22Rv1 (cell line): ENCODE measurements around the gene RGS7.
"Not testable (repeated sequence)": the region's sequence is repeated elsewhere in the genome, so short reads cannot be mapped to it uniquely, and the experiment has no call there.

Experiments
- H3K27ac ChIP-seq: fragments of 450-650 bp; 2 replicates; pipeline ENCODE4 v1.5.1; 2017
- ZFX ChIP-seq: fragments of 450-650 bp; IDR thresholded peaks from 2 replicates; pipeline ENCODE4 v1.6.1; 2017; ENCODE audit warnings: antibody characterized with exemption, borderline replicate concordance
- TF ChIP-seq, protein P1 (sequence below): fragments of 450-650 bp; IDR thresholded peaks from 2 replicates; pipeline ENCODE4 v1.5.1; 2017; ENCODE audit warnings: mild to moderate bottlenecking

Gene RGS7

DNA sequence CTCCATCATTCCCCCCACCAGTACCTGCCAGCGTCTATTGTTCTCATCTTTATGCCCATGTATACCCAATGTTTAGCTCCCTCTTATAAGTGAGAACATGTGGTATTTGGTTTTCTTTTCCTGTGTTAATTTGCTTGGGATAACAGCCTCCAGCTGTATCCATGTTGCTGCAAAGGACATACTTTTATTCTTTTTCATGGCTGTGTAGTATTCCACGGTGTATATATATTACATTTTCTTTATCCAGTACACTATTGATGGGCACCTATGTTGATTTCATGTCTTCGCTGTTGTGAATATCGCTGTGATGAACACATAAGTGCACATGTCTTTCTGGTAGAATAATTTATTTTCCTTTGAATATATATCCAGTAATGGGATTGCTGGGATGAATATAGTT lies 431.7 kb downstream of the RGS7 start:
- TF ChIP-seq, protein P1, sequence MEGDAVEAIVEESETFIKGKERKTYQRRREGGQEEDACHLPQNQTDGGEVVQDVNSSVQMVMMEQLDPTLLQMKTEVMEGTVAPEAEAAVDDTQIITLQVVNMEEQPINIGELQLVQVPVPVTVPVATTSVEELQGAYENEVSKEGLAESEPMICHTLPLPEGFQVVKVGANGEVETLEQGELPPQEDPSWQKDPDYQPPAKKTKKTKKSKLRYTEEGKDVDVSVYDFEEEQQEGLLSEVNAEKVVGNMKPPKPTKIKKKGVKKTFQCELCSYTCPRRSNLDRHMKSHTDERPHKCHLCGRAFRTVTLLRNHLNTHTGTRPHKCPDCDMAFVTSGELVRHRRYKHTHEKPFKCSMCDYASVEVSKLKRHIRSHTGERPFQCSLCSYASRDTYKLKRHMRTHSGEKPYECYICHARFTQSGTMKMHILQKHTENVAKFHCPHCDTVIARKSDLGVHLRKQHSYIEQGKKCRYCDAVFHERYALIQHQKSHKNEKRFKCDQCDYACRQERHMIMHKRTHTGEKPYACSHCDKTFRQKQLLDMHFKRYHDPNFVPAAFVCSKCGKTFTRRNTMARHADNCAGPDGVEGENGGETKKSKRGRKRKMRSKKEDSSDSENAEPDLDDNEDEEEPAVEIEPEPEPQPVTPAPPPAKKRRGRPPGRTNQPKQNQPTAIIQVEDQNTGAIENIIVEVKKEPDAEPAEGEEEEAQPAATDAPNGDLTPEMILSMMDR = no peak
- TF ChIP-seq ZFX = no peak

DNA sequence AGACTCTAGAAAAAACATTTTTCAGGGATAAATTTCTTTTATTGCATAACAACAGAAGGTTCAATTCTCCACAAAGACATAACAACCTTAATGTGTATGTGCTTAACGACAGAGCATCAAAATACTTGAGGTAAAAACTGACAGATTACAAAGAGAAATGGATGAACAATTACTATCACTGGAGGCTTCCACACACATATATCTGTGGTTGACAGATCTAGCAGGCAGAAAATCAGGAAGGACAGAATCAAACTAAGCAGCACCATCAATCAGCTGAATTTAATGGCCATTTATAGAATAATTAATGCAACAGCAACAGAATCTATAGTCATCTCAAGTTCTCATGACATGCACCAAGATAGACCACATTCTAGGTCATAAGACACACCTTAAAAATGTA lies 439.0 kb downstream of the RGS7 start:
- TF ChIP-seq ZFX = no peak
- TF ChIP-seq, protein P1 = no peak
- H3K27ac ChIP-seq = no peak overlapping the region

More for the DNA sequence above, 431.7 kb downstream of the RGS7 start:
- H3K27ac ChIP-seq = no peak overlapping the region

DNA sequence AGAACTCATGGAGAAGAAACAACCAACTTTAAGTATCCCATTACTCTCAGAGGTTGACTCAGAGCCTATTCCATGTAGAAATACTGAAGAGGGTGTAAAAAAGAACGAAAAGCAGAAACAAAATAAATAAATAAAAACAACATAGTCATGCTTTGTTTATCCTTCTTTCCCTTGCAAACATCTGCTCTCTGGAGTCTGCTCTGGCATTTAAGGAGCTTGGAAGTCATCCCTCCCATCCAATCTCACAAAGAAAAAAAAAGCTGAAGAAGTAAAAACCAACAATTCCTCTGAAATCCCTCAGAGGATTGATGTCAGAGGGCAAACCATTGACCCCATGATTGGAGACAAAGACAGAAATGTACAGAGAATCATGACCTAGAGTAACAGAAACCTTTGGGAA lies 442.5 kb downstream of the RGS7 start:
- H3K27ac ChIP-seq = no peak overlapping the region
- TF ChIP-seq, protein P1 = no peak
- TF ChIP-seq ZFX = no peak

DNA sequence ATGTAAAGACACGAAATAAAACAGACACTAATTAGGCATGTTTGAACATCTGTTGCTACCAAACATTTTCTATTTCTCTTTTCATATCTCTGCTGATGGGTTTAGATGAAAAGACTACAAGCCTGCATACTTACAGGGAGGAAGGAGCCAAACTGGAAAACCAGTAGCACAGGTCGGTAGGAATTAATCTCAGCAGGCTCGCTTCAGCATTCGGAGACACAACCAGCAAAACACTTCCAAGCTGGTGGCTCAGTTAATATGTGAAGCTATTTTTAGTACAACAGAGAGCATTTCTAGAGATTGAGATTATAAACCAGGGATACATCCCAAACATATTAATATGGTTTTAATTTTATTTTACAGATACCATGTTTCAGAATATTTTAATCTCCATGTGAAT lies 444.2 kb downstream of the RGS7 start:
- no peak overlapping the region for H3K27ac ChIP-seq
- TF ChIP-seq, protein P1 = no peak
- TF ChIP-seq ZFX = no peak

DNA sequence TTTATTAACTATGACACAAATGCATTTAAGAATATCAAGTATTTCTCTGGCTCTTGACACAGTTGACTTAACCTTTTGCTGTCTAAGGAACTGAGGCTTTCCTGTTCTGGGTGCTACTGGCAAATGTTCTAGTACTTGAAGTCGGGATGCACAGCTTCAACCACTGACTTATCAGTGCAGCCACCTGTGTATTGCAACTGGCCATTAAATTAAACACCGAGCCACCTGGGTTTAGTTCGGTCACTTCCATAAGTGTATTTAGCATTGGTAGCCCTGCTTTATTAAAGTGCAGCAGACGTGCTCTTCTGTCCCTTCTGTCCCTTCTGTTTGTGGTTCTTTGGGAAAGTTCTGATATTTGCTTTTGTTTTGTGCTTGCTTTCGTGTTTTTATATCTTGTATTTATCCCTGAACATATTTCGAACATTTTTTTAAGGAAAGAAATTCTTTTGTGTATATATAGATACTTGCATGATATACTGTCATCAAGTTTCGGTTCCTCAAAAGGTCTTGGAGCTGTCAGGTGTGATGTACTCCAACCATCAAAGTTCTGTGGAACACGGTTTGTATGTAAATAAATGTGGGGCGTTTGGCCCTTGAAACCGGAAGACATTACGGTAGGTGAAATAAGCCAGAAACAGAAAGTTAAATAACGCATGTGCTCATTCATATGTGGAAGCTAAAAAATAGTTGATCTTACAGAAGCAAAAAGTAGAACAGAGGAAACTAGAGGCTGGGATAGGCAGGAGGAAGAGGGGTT lies 447.1 kb downstream of the RGS7 start:
- no peak overlapping the region for H3K27ac ChIP-seq
- TF ChIP-seq, protein P1 = no peak
- no peak for TF ChIP-seq ZFX

DNA sequence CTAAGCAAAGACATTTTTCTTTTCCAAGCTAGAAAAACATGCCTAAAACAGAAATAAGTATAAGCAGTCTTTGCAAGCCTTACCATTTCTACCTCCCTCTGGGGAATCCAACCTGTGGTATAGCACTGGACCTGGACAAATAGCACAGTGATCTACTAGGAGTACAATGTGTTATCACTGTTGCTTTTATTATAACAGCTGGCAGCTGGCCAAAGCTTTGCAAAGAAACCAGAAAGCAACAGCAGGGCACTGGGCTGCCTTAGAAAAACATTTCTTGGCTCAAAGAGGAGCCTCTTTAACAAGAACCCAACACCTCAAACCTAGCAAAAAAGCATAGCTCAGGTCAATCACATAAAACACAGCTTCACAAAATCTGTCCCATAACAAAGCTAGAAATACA lies 450.5 kb downstream of the RGS7 start:
- TF ChIP-seq, protein P1 = no peak
- no peak for TF ChIP-seq ZFX
- H3K27ac ChIP-seq = no peak overlapping the region

DNA sequence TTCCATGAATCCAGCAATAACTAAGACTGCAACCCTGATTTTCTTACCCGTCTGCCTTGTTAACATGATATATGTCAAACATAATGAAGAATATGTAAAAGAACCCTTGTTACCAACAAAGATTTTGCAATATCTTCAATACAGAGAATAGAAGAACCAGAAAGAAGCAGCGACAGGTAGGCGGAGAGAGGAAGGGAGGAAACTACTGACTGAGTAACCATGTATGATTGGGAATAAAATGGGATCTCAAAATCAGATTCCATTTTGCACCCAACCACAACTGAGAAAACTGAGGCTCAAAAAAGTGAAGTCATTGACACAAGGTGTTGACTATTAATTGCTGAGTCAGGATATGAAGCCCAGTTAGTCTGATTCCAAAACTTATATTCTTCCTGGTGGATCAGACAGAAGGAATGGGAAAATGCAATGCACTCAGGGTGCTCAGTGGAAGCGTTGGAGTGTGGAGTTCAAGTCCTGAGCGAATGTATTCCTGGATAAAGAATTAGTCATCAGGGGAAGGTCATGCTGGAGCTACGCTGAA lies 451.7 kb downstream of the RGS7 start:
- no peak overlapping the region for H3K27ac ChIP-seq
- no peak for TF ChIP-seq ZFX
- TF ChIP-seq, protein P1 = no peak

DNA sequence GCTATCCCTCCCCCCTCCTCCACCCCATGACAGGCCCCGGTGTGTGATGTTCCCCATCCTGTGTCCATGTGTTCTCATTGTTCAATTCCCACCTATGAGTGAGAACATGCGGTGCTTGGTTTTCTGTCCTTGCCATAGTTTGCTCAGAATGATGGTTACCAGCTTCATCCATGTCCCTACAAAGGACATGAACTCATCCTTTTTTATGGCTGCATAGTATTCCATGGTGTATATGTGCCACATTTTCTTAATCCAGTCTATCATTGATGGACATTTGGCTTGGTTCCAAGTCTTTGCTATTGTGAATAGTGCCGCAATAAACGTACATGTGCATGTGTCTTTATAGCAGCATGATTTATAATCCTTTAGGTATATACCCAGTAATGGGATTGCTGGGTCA lies 461.6 kb downstream of the RGS7 start:
- not testable (repeated sequence) for H3K27ac ChIP-seq
